LNCAP (cell line): ENCODE results near the gene TM9SF4.

ENCODE experiments used
- TF ChIP-seq, protein P1 (sequence below): fragments of 450-650 bp; IDR thresholded peaks from 2 replicates; pipeline ENCODE4 v1.5.1; 2017; ENCODE audit warnings: mild to moderate bottlenecking

TM9SF4 gene

DNA sequence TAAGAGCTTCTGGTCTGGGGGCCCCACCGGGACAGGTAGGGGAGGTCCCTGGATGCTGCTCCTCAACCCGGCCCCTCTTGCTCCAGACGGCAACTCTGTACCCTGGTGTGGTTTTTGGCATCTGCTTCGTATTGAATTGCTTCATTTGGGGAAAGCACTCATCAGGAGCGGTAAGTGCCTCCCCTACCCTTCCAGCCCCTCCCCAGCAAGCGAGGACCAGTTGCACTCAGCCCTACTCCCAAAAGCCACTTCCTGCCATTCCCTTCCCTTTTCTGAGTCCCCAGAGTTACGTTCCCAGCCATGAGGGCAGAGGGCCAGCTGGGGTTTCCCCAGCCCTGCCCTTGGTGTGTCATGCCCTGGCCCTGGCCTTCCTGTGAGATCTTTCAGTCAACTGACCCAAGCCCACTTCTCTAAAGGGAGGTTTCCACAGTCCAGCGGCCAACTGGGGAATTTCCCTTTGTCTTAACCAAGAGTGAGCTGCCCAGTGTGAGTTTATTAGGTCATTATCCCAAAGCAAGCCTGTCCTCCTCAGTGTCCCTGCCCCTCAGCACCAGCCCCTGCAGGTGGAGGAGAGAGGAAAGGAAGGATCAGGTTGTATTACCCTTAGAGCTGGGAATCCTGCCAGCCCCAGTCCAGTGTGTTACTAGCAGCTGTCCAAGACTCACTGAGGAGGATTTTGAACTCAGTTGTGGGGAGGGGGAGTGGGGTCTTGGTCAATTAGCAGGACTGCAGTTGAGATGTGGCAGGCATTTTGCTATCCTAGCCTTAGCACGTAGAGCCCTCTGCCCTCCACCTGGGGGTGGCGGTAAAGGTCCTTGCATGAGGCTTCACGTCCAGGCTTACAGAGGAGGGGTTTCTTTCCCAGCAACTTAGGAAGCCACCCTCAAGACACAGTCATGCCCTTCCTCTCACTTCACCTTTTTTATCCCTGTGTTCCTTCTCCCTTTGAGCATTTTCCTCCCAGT is 45.8 kb downstream of the TM9SF4 start:
- TF ChIP-seq, protein P1, sequence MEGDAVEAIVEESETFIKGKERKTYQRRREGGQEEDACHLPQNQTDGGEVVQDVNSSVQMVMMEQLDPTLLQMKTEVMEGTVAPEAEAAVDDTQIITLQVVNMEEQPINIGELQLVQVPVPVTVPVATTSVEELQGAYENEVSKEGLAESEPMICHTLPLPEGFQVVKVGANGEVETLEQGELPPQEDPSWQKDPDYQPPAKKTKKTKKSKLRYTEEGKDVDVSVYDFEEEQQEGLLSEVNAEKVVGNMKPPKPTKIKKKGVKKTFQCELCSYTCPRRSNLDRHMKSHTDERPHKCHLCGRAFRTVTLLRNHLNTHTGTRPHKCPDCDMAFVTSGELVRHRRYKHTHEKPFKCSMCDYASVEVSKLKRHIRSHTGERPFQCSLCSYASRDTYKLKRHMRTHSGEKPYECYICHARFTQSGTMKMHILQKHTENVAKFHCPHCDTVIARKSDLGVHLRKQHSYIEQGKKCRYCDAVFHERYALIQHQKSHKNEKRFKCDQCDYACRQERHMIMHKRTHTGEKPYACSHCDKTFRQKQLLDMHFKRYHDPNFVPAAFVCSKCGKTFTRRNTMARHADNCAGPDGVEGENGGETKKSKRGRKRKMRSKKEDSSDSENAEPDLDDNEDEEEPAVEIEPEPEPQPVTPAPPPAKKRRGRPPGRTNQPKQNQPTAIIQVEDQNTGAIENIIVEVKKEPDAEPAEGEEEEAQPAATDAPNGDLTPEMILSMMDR: peak; percentile 43

DNA sequence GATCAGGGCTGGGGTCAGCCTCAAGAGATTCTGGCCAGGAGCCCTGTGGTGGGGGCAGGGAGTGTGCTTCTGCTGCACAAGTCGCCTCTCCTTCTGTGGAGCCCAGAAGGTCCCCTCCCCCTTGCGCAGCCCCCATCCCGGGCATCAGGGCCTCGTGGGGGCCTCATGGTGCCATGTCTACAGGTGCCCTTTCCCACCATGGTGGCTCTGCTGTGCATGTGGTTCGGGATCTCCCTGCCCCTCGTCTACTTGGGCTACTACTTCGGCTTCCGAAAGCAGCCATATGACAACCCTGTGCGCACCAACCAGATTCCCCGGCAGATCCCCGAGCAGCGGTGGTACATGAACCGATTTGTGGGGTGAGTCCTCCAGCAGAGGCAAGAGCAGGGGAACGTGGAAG is 48.1 kb downstream of the TM9SF4 start:
- TF ChIP-seq, protein P1: no peak

DNA sequence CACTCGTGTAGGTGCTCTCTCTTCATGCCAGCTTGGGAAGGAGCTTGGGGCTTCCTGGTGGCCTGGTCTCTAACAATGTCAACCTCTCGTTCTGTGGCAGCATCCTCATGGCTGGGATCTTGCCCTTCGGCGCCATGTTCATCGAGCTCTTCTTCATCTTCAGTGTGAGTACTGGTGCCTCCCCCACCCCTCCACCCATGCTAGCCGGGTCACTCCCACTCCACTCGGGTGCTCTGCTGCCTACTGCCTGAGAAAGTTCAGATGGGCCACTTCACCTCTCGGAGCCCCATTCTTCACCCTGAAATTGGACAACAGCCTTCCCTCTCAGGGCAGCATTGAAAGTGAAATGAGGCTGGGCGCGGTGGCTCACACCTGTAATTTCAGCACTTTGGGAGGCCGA is 48.8 kb downstream of the TM9SF4 start:
- TF ChIP-seq, protein P1: no peak

DNA sequence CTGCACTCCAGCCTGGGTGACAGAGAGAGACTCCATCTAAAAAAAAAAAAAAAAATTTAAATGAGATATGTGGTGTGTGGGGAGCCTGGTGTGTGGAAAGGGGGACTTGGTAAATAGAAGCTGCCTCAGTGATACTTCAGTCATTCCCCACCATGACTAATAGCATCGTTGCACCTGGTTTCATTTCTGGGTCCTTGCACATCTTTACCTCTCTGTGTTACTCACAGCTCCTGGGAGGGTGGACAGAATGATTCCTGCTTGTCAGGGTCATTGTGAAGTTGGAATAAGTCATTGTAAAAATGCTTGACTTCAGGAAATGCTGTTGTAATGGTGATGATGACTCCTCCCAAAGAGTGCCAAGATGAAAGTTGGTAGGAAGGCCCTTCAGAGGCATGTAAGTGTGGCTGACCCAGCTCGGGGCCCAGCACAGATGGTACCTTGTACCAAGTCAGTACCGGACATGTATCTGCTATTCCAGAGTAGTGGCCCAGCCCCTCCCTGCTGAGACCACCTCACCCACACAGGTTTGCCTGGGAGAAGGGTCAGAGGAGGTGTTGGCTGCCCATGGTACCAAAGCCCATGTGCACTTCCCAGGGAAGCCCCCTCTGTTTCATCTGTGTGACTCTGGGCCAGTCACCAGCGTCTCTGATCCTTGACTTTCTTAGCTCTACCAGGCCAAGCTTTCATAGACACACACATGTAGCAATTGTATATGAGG is 49.6 kb downstream of the TM9SF4 start:
- TF ChIP-seq, protein P1: no peak

DNA sequence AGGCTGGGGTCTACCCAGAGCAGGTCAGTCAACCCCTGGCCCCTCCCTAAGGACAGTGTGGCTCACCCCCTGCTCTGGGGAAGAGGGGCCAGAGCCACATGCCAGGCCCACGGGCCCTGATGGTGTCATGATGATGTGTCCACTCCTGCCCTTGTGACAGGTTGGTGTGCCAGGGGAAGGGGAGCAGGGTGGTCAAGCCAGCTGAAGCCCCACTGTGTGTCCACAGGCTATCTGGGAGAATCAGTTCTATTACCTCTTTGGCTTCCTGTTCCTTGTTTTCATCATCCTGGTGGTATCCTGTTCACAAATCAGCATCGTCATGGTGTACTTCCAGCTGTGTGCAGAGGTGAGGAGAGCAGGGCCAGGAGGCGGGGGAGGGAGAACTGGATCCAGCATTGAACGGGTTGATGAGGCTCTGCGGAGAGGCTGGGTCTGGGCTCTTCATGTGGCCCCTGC is 50.3 kb downstream of the TM9SF4 start:
- TF ChIP-seq, protein P1: no peak

DNA sequence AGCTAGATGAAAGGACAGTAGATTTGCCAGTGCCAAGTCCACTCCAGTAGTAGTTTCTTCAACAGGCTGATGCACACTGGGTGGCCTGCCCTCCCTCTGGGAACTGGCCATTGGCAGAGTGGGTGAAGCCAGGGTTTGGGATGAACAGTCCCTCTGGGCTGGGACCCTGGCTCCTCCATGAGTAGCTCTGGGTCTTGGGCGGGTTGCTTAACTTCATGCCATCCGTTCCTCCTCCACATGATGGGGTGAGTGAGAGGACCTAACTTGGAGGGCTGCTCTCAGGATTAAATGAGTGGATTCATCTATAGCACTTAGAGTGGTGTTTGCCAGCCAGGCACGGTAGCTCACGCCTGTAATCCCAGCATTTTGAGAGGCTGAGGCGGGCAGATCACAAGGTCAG is 50.8 kb downstream of the TM9SF4 start:
- TF ChIP-seq, protein P1: no peak

DNA sequence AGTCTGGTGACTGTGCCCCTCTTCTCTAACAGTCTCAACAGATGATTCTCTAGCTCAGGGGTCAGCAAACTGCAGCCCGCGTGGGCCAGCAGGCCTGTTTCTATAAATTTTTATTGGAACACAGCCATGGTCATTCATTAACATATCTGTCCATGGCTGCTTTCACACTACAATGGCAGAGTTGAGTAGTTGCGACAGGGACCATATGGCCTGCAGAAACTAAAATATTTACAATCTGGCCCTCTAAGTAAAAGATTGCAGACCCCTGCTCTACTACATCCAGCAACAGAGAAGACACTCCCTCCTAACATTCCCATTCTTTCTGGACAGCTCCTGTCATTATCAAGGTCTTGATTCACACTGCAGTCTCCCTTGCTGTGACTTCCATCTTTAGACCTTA is 52.8 kb downstream of the TM9SF4 start:
- TF ChIP-seq, protein P1: no peak
